Measurements from ENCODE around the gene KRIT1. TPM values are rescaled to one million over a fixed set of nuclear protein-coding genes. Genes with fewer than 3 reads are reported as not detected.

Gene KRIT1

Small RNA genes within 50 kb of the gene (microRNA-seq; reads per million reads assigned to microRNA genes)
- gene MIR1285-1 = not detected

All from HL-60 (cell line).